Left kidney (tissue), 2 donors: ENCODE data around the gene SPATA12. TPM values are rescaled to one million over a fixed set of nuclear protein-coding genes. Genes with fewer than 3 reads are reported as not detected.

Experiments used
- DNase-seq: peaks from one replicate; pipeline ENCODE4 v3.0.0-alpha.2; 2013
- polyA plus RNA-seq: library from polyadenylated mRNA; unstranded; fragments of 120-200 nt; gene quantifications from one replicate; pipeline ENCODE4 v1.2.1, GENCODE V29; 2013; ENCODE audit not compliant: insufficient read length

SPATA12 gene
- polyA plus RNA-seq, 1 donor = 0.22 TPM

DNA sequence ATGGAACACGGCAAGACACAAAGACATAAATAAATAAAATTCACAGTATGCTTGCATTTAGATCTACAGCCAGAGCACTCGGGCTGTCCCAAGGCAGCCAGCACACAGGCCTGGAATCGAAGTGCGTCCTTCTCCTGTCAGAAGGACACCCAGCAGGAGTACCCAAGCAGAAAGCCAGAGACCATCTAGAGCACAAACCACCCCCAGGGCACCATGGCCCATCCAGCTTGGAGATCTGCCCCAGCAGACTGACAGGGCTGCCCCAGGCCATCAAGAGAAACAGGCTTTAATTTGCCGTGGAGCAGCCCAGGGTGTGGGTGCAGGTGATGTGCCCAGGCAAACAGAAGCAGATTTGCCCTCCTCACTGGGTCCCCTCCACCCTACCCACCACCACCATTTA is 7.8 kb upstream of the SPATA12 start:
- no peak for DNase-seq

GRCh38 chr3:57053122-57053521 is 7.3 kb upstream of the SPATA12 start:
- DNase-seq = no peak

- no peak for DNase-seq
These were observed 3.1 kb upstream of the SPATA12 start for GRCh38 chr3:57057351-57057750.

GRCh38 chr3:57059411-57059810 is 1.1 kb upstream of the SPATA12 start:
- no peak for DNase-seq

DNA sequence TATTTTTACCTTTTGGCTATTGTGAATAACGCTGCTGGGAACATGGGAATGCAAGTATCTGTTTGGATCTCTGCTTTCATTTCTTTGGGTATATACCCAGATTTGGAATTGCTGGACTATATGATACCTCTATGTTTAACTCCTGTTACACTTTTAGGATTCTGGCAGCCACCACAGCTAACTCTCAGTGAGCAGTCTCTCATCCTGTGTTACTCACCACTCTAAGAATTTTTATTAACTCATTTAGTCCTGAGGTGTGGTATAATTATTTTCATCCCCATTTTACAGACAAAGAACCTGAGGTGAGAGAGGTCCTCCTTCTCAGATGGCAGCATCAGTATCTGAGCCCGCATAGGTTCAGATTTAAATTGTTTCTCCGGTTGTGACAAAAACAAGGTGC is 1.1 kb downstream of the SPATA12 start:
- no peak for DNase-seq

DNA sequence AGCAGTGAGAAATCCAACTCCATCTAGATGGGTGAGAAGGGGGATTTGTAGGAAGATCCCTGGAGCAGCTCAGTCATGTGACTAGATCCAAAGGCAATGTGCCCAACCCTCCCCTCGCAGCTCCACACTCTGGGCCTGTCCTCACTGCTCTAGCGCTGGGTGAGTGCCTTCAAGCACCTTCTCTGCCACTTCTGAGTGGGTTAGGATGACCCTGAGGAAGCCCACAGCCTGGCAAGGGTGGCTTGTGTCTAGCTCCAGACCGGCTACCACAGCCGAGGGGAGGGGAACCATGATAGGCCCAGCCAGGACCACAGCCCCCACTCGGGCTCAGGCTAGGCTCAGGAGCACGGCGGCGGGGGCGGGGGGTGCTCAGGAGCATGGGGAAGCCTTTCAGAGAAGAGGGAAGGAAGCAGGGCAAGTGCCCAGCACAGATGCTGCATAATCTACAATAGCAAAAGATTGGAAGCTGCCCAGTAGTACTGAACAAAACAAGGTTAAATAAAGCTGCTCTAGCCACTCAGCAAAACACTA is 1.7 kb downstream of the SPATA12 start:
- no peak for DNase-seq

- DNase-seq = no peak
These were observed 2.6 kb downstream of the SPATA12 start for GRCh38 chr3:57063032-57063431.

DNA sequence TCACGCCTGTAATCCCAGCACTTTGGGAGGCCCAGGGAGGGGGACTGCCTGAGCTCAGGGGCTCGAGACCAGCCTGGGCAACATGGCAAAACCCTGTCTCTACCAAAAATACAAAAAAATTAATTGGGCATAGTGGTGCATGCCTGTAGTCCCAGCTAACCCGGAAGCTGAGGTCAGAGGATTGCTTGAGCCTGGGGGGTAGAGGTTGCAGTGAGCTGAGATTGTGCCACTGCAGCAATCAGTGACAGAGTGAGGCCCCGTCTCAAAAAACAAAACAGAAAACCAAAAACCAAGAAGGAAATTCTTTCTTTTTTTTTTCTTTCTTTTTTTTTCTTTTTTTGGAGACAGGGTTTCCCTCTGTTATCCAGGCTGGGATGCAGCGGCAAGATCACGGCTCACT is 3.5 kb downstream of the SPATA12 start:
- no peak for DNase-seq

DNA sequence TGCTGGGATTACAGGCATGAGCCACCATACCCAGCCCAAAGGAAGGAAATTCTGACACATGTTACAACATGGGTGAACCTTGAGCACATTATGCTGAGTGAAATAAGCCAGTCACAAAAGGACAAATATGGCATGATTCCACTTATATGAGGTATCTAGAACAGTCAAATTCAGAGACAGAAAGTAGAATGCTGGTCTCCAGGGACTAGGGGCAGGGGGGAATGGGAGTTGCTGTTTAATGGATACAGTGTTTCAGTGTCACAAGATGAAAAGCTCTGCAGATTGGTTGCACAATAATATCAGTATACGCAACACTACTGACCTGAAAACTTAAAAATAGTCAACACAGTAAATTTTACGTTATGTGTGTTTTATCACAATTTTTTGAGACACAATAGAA is 4.1 kb downstream of the SPATA12 start:
- DNase-seq = no peak

- no peak for DNase-seq
These were observed 5.1 kb downstream of the SPATA12 start for GRCh38 chr3:57065588-57065987.

DNA sequence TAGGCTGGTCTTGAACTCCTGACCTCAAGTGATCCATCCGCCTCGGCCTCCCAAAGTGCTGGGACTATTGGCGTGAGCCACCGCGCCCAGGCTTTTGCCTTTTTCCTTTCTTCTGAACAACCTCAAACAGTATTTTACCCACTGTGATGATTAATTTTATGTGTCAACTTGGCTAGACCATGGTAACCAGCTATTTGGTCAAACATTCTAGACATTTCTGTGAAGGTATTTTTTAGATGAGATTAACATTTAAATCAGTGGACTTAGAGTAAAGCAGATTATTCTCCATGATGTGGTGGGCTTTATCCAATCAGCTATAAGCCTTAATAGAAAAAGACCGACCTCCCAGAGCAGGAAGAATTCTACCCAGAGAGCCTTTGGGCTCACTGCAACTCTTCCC is 6.0 kb downstream of the SPATA12 start:
- DNase-seq = no peak

GRCh38 chr3:57068437-57069089 is 8.1 kb downstream of the SPATA12 start:
- DNase-seq = no peak

DNA sequence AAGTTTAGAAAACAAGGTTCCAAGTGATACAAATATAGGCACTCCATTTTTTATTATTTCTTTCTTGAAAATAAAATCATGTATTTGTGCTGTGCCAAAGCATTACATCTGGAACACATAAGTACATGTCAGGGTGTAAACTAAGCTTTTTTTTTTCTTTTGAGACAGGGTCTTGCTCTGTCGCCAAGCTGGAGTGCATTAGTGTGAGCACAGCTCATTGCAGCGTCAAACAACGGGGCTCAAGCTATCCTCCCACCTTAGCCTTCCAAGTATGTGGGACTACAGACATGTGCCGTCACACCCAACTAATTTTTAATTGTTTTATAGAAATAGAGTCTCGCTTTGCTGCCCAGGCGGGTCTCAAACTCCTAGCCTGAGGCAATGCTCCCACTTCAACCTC is 9.0 kb downstream of the SPATA12 start:
- peak; percentile 47 for DNase-seq

DNA sequence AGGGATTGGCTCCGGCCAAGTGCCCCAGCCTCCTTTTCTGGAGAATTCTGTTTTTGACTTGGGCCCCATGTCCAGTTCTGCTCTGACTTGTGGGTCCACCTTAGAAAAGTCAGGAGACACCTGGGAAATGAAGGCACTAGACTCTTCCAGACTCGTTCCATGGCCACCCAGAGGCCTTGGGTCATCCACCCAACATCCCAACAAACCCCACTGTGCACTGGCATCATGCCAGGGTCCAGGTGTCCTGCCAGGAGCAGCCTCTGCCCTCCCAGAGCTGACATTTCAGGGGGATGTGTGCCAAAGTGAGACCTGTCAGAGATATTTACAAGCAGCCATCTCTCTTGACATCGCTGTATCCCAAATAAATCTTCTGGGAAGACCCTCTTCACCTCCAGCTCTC is 13.2 kb downstream of the SPATA12 start:
- DNase-seq = no peak

GRCh38 chr3:57074135-57074534 is 13.7 kb downstream of the SPATA12 start:
- DNase-seq = no peak

DNA sequence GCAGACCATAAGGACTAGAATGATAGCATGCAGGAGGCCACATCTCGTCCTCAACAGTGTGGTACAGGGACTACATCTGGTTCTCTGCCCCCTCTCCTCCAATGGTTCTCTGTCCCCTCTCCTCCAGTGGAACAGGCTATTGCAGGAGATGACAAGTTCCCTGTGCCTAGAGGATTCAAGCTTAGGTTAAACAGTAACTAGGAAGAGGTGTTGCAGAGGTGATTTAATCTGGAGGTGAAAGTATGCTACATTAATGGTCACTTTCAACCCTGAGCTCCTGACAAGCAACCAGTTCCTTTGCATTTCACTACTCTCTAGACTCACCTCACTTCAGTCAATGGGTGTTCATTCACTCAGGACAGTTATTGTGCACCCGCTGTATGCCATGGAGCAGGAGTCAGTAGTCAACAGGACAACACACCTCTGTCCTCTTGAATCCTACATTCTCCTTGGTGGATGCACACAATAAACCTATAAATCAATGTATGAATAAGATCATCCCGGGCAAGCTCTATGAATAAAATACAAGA is 16.0 kb downstream of the SPATA12 start:
- DNase-seq = no peak

DNA sequence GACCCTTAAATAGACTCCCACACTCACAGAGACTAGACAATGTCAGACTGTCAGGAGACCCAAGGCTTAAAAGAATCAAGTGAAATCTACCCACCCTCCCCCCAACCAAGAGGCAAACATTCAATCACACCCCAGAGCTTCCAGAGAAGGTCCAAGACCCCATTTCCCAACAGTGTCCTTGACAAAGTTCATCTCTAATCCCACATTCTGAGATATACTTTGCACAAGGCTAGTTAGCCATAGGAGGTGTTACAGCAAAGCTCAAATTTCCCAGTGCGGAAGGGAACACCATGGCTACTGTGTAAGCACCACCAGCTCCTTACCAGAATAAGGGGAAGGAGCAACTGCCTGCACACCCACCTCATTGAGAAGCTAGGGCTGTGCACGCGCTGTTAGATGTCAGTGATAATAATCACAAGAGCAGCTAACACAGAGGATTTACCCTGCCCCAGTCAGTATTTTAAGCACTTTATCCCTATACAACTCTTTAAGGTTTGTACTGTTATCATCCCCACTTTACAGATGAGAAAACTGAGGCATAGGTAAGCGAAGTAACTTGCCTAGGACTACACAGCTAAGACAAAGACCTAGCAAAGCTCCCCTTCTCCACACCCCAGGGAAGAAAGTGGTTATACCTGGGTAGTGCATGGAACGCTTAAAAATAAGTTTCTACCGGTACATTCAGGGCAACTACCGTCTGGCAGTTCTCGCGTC is 17.3 kb downstream of the SPATA12 start:
- no peak for DNase-seq

- DNase-seq = no peak
These were observed 17.8 kb downstream of the SPATA12 start for GRCh38 chr3:57078344-57078634.

- no peak for DNase-seq
These were observed 18.4 kb downstream of the SPATA12 start for GRCh38 chr3:57078635-57079473.

- no peak for DNase-seq
These were observed 19.0 kb downstream of the SPATA12 start for GRCh38 chr3:57079474-57079831.

GRCh38 chr3:57080171-57080570 is 19.7 kb downstream of the SPATA12 start:
- DNase-seq = no peak

DNA sequence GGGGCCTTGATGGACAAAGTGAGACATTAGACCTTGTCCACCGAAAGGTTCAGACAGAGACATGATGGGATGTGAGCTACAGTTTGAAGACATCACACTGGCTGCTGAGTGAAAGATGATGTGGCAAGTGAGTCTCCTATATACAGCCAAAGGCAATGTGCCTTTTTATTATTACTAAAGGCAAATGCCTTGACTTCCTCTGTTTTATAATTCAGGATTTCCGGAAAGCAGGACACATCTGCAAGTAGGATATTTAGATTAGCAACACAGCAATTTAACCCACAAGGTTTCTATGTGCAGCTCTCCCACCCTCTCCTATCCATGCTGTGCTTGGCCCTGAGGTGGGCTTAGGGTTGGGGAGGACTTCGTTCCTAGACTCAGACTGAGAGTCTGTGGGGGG is 20.7 kb downstream of the SPATA12 start:
- DNase-seq = no peak

GRCh38 chr3:57082481-57082880 is 22.0 kb downstream of the SPATA12 start:
- DNase-seq = no peak
